Nephron progenitor cell (in vitro differentiated cells): ENCODE data around the gene TIMM22.

ENCODE experiments used
- DNase-seq: peaks from one replicate; pipeline ENCODE4 v3.0.0; 2021
- H3K27ac Mint-ChIP-seq: 2 replicates; pipeline ENCODE4 v1.8.0; 2021; ENCODE audit warnings: mild to moderate bottlenecking, moderate library complexity, mixed read lengths
- H3K27me3 Mint-ChIP-seq: 2 replicates; pipeline ENCODE4 v1.8.0; 2021; ENCODE audit warnings: mild to moderate bottlenecking, low read depth, mixed read lengths; ENCODE audit not compliant: poor library complexity
- H3K36me3 Mint-ChIP-seq: 2 replicates; pipeline ENCODE4 v1.8.0; 2021; ENCODE audit warnings: low read depth, mixed read lengths
- H3K4me1 Mint-ChIP-seq: 2 replicates; pipeline ENCODE4 v1.8.0; 2021; ENCODE audit warnings: mixed read lengths
- H3K4me3 Mint-ChIP-seq: 2 replicates; pipeline ENCODE4 v1.8.0; 2021; ENCODE audit warnings: mild to moderate bottlenecking, moderate library complexity, mixed read lengths
- H3K9me3 Mint-ChIP-seq: 2 replicates; pipeline ENCODE4 v1.8.0; 2021; ENCODE audit warnings: mild to moderate bottlenecking, moderate library complexity, mixed read lengths
- TF ChIP-seq, protein P1 (sequence below): fragments of 200-600 bp; sonication (generic); IDR thresholded peaks from 2 replicates; pipeline ENCODE4 v1.5.0; 2021; ENCODE audit warnings: antibody characterized with exemption

TIMM22 gene

DNA sequence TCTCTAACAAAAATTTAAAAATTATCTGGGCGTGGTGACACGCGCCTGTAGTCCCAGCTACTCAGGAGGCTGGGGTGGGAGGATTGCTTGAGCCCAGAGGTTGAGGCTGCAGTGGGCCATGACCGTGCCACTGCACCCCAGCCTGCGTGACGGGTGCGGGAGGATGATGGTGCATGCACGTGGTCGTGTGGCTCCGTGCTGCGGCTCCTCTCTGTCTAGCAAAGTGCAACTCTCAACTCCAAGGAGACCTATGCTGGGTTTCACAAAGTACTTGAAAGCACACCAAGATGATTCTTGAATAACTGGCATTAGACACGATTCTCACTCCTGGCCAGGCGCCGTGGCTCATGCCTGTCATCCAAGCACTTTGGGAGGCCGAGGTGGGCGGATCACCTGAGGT lies 43.2 kb upstream of the TIMM22 start:
- H3K4me1 Mint-ChIP-seq: peaks cover 64% of the 10 kb centered on the region
- peak overlapping the region; percentile 97 for H3K27ac Mint-ChIP-seq

DNA sequence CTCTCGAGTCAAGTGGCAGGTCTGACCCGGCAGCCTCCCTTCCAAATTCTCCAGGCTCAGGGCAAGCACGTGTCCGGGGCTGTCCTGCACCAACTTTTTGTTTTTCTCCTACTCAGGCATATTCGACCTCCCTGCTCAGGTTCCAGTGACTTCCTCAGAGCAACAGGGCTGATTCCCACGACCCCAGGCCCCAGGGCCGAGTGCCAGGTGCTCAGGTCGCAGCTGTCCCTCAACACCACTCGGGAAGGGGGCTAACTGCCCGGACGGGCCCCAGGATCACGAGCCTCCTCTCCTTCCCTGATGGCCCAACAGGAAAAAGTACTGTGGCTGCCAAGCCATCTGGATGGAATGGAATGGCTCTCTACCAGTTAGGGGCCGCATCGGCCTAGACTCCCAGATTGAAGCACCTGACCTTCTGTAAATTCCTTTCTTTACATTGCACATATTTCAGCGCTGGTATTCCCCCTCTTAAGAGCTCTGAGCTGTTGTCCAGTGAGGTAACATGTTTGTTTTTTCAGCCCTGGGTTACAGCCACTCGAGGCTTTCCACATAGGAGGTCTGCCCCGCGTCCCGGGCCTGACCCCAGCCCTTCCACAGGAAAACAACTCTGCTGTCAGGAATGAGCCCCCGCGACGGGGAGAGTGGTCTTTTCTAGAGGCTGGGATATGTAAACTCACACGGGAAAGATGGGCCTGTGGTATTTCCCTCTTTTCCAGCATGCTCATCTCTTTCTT lies 42.3 kb upstream of the TIMM22 start:
- Mint-ChIP-seq H3K36me3 (peaks cover 38% of the 10 kb centered on the region), H3K4me3 (peak overlapping the region; percentile 20), H3K27ac (peak overlapping the region; percentile 97), H3K4me1 (peaks cover 69% of the 10 kb centered on the region), H3K27me3 (peaks cover 3% of the 10 kb centered on the region), H3K9me3 (peaks cover 7% of the 10 kb centered on the region)
- TF ChIP-seq, protein P1, sequence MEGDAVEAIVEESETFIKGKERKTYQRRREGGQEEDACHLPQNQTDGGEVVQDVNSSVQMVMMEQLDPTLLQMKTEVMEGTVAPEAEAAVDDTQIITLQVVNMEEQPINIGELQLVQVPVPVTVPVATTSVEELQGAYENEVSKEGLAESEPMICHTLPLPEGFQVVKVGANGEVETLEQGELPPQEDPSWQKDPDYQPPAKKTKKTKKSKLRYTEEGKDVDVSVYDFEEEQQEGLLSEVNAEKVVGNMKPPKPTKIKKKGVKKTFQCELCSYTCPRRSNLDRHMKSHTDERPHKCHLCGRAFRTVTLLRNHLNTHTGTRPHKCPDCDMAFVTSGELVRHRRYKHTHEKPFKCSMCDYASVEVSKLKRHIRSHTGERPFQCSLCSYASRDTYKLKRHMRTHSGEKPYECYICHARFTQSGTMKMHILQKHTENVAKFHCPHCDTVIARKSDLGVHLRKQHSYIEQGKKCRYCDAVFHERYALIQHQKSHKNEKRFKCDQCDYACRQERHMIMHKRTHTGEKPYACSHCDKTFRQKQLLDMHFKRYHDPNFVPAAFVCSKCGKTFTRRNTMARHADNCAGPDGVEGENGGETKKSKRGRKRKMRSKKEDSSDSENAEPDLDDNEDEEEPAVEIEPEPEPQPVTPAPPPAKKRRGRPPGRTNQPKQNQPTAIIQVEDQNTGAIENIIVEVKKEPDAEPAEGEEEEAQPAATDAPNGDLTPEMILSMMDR: no peak
- peak; percentile 36 for DNase-seq

More for the DNA sequence above, 43.2 kb upstream of the TIMM22 start:
- H3K4me3 Mint-ChIP-seq: no peak overlapping the region
- TF ChIP-seq, protein P1: no peak
- DNase-seq: no peak
- peaks cover 7% of the 10 kb centered on the region for H3K9me3 Mint-ChIP-seq
- H3K27me3 Mint-ChIP-seq: peaks cover 3% of the 10 kb centered on the region
- H3K36me3 Mint-ChIP-seq: peaks cover 32% of the 10 kb centered on the region

DNA sequence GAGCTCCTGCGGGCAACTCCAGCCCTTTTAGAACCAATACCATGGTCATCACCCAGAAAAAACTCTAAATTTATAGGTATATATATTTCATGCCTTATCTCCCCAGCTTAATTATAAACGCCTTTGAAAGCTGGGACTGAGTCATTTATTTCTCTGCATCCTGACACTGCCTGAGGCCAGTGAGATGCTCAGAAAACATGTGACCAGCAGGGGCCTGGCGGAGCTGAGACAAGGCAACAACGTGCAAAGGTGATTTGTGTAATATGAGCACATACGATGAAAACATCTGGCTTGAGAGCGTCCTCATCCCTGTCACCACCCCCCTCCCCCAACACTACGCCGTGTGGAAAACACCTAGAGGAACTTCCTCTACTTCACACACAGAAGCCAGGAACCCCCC lies 40.0 kb upstream of the TIMM22 start:
- Mint-ChIP-seq H3K4me1 (peaks cover 54% of the 10 kb centered on the region), H3K9me3 (peaks cover 7% of the 10 kb centered on the region), H3K27ac (peak overlapping the region; percentile 81), H3K36me3 (peaks cover 42% of the 10 kb centered on the region), H3K4me3 (no peak overlapping the region), H3K27me3 (peaks cover 3% of the 10 kb centered on the region)
- no peak for DNase-seq
- TF ChIP-seq, protein P1: no peak

DNA sequence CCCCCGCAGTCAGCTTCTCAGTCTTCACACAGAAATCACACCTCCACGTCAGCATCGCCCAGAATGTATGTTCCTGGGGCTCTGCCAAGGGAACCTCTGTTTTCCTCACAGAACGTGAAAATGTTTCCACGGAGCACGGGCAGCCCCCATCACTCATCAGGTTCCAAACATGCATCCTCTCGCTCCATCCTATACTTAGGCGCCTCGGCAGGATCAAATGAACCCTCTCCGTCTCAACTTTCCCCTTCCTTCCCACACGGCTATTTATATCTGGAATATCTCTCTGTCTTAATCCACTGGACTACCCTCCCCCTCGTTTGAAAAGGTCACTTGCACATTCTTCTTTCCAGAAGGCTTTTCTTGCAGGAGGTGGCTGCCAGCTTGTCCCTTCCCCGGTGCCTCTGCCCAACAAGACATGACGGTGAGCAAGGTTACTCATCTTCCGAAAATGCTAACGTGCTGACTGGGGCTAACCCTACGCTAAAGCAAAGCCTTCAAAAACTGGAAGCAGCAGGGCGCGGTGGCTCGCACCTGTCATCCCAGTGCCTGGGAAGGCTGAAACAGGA lies 39.0 kb upstream of the TIMM22 start:
- H3K27ac Mint-ChIP-seq: peak overlapping the region; percentile 82
- H3K36me3 Mint-ChIP-seq: peaks cover 42% of the 10 kb centered on the region

DNA sequence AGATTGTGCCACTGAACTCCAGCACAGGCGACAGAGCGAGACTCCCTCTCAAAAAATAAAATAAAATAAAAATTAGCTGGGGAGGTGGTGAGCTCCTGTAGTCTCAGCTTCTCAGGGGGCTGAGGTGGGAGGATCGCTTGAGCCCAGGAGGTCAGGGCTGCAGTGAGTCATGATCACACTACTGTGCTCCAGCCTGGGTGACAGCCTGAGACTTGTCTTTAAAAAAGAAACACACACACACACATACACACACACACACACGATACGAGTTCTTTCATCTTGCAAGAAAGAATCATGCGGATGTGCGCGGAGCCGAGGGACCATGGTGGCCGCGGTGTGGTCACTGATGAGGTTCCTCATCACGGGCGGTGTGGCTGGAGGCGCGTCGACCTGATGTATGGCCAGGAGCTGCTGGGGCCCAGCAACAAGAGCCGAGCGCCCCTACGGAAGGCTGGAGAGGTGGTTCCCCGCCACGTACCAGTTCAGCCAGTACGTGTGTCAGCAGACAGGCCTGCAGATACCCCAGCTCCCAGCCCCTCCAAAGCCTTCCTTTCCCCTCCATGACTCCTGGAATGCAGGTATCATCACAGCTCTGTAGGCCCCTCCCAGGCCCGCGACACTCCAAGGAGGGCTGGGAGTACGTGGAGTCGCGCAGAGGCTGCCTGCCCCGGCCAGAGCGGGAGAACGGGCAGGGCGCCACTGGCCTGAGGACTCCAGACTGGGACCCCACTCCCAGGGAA lies 38.0 kb upstream of the TIMM22 start:
- Mint-ChIP-seq H3K36me3 (peaks cover 42% of the 10 kb centered on the region), H3K27me3 (peaks cover 7% of the 10 kb centered on the region), H3K9me3 (peaks cover 7% of the 10 kb centered on the region), H3K4me1 (peaks cover 66% of the 10 kb centered on the region), H3K4me3 (no peak overlapping the region), H3K27ac (peak overlapping the region; percentile 82)
- TF ChIP-seq, protein P1: no peak
- no peak for DNase-seq

More for the DNA sequence above, 39.0 kb upstream of the TIMM22 start:
- Mint-ChIP-seq H3K9me3 (peaks cover 7% of the 10 kb centered on the region), H3K4me1 (peaks cover 59% of the 10 kb centered on the region), H3K4me3 (no peak overlapping the region), H3K27me3 (peaks cover 3% of the 10 kb centered on the region)
- no peak for DNase-seq
- TF ChIP-seq, protein P1: no peak
